Fibroblast of pulmonary artery (primary cell): ENCODE results near the gene CD36.

Experiments
- DNase-seq: peaks from one replicate; pipeline ENCODE4 v3.0.0-alpha.2; 2010; ENCODE audit warnings: low read depth
- H3K4me3 ChIP-seq: replicated peaks from 2 replicates; pipeline ENCODE4 v1.5.1; 2011; ENCODE audit warnings: low read depth, mild to moderate bottlenecking, control low read depth, low read length, moderate library complexity
- CTCF ChIP-seq: IDR thresholded peaks from 2 replicates; pipeline ENCODE4 v1.5.1; 2011; ENCODE audit warnings: mild to moderate bottlenecking, control low read depth, low read length, inconsistent platforms; ENCODE audit errors: missing control alignments

CD36 gene

GRCh38 chr7:80632139-80632538, 6.3 kb upstream of the CD36 start:
- DNase-seq, result no peak
- no peak overlapping the region for H3K4me3 ChIP-seq
- TF ChIP-seq CTCF, result no peak

GRCh38 chr7:80632819-80633218, 5.6 kb upstream of the CD36 start:
- no peak overlapping the region for H3K4me3 ChIP-seq
- DNase-seq, result no peak
- TF ChIP-seq CTCF, result no peak

GRCh38 chr7:80634505-80634904, 3.9 kb upstream of the CD36 start:
- TF ChIP-seq CTCF, result no peak
- H3K4me3 ChIP-seq, result no peak overlapping the region
- peak; percentile 90 for DNase-seq

GRCh38 chr7:80635533-80635932, 2.9 kb upstream of the CD36 start:
- DNase-seq, result no peak
- no peak for TF ChIP-seq CTCF
- no peak overlapping the region for H3K4me3 ChIP-seq

- no peak overlapping the region for H3K4me3 ChIP-seq
- TF ChIP-seq CTCF, result no peak
- DNase-seq, result no peak
Measured at GRCh38 chr7:80635998-80636397, 2.4 kb upstream of the CD36 start.

GRCh38 chr7:80636709-80637108, 1.7 kb upstream of the CD36 start:
- DNase-seq, result no peak
- no peak overlapping the region for H3K4me3 ChIP-seq
- no peak for TF ChIP-seq CTCF

GRCh38 chr7:80637454-80637853, 988 bp upstream of the CD36 start:
- no peak overlapping the region for H3K4me3 ChIP-seq
- no peak for DNase-seq
- no peak for TF ChIP-seq CTCF
